Activated gamma-delta T cell treated with anti-CD3 and anti-CD28 coated beads, Interleukin-2, amount 50 U/mL, for 16 hours (primary cell): Measurements from ENCODE around the gene L3MBTL3.
"Not testable (repeated sequence)": the region's sequence is repeated elsewhere in the genome, so short reads cannot be mapped to it uniquely, and the experiment has no call there.

Source experiments
- DNase-seq: peaks from one replicate; pipeline ENCODE4 v3.0.0-alpha.2; 2020; ENCODE audit warnings: low read depth

The L3MBTL3 gene

DNA sequence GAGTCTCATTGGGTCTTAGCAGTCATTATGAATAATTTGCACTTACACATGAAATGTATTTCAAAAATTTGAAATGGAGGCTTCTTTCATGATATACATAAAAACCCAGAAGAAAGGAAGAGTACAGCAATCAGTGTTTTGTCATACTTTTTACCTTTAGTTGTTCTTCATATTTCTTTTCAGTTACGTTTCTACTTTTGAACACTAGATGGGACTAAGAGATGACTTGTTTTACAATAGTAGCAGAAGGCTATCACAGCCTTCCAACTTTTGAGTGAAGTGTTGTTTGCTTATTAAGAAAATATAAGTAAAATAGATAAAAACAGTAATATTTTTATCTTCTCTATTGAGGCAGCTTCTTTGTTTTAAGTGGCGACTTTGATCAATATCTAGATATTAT is 58.1 kb downstream of the L3MBTL3 start:
- no peak for DNase-seq

DNA sequence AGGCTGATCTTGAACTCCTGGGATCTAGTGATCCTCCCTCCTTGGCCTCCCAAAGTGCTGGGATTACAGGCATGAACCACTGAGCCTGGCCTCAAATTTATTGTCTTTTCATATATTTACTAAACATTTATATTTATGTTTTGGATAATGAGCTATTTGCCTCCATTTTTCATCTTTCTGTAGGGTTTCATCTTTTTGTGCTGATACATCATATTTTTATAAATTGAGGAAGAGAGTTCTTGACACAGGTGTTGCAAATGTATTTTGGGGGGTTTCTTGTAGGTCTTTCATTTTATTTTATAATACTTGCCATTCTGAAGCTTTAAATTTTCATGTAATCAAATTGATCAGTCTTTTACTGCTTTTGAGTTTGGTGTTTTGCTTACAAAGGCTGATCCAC is 72.4 kb downstream of the L3MBTL3 start:
- DNase-seq: no peak

DNA sequence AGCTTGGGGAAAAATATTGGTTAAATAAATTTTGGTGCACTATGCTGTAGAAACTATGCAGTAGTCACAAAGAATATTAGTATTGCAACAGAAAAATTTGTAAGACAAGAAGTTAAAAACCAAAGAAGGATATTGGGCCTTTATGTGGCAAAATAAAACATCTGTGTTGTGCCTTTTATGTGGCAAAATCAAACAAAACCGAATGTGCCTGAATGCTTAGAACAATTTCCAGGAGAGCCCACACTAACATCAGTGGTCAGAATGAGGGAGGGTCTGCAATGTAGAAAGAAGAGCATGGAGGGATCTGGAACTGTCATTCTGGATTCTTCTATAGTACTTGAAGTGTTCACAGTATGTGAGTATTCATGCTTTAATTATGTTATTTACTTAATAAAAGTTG is 75.2 kb downstream of the L3MBTL3 start:
- DNase-seq: no peak

DNA sequence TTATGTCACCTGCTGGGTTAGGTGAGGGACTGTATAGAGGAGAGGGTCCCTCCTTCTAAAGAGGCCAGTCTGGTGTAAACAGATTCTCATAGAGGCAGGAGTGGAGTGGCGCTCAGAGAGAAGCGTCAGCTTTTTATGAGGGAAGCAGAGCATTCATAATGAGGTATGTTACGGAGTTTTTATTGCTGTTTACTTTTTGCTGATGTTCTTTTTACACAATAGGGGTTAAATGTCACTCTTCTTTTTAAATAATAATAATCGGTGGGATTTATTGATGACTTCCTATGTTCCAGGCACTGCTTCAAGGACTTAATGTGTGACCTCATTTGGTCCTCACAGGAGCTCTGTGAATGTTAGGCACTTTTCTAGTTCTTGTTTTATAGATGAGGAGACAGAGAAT is 79.9 kb downstream of the L3MBTL3 start:
- no peak for DNase-seq

DNA sequence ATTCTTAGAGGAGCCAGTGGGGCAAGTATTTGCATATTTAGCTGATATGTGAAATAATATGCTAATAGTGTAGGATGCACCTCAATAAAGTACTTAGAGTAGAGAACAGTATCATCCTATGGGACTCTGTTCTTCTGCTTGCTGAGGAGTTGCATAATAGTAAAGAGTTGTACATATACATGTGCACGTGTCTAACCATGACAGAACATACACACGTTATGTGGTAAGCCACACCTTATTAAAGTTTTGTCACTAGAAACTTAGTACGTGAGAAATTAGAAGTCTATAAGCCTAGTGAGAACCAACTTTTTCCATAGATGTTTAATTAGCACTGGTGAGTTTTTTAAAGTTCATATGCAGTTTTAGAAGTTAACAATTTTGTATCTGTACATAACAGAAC is 80.7 kb downstream of the L3MBTL3 start:
- DNase-seq: no peak

DNA sequence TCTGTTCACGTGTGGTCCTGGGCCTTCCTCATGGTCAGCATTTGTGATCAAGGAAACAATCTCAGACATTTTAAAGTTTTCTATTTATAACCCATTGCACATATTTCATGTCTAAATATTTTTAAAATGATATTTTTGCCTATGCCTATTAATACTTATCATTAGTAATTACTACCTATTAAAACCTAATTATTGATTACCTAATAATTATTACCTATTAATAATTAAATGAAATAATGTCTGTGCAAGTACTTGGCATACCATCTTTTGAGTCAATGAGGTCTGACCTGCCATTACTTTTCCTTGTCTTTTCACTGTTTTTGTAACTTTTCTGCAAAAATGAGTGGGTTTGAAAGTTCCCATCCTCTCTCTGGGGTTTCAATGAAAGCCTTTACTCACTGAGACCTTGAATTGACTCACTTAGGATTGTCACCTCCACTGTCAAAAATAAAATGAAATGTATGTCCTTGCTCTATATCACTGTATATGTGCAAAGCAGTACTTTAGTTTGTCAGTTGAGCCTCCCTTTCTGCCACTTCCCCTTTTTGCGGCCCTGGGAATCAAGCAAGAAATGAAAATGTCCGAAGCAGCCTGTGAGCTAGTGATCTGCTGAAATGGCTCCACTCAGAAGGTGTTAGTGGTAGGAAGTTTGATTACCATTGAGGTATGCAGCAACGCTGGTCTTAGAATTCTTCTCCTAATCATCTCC is 87.8 kb downstream of the L3MBTL3 start:
- no peak for DNase-seq

DNA sequence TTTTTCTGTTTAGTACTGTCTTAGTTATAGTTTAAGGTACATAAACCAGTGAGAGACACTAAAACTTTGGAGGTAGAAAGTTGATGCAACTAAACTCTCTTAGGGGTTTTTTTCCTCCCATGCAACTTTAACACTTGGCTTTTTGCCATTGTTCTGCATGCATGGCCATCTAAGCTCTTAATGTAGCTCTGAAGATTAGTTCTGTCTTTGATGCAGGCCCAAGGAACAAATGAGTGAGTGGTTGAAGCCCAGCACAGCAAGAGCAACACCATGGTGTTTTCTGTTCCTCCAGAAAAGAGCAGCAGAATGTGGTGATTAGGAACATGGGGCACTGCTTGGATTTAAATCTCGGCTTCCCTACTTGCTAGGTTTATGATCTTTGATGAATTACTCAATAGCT is 89.3 kb downstream of the L3MBTL3 start:
- no peak for DNase-seq

DNA sequence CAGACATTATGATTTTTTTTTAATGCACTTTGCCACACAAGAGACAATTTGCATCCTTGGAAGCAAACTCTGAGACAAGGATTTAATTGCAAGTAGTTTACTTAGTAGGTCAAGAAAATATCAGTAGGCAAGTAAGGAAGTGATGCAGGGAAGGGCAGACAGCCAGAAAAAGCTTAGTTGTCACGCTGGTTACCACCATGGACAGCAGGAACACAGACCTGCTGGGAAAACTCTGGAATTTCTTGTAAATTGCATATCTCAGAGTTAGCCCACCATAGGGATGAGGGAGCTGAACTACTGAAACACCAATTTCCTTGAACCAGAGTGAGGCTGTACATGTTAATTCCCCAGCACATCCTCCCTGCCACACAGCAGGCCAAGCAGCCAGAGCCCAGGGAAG is 92.7 kb downstream of the L3MBTL3 start:
- DNase-seq: no peak

DNA sequence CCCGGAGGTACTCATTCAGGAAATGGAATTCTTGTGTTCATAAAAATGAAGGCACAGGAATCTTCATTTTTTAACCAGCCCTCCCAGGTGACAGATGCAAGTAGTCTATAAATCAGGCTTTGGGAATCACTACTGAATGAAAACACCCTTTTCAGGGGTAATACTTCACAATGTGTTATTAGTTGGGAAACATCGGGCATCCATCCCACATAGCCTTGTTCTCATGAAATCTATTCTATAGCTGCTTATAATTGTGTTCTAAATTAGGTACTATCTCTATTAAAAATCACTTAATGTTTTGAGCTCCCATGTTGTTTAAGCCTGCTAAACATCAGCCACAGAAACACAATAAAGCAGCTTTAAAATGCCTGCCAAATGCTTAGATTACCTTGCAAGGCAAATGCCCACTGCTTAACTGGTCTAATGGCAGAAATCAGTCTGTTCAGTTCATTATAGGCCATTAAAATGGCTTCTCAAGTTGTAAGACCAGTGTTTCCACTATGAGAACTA is 94.9 kb downstream of the L3MBTL3 start:
- DNase-seq: no peak

DNA sequence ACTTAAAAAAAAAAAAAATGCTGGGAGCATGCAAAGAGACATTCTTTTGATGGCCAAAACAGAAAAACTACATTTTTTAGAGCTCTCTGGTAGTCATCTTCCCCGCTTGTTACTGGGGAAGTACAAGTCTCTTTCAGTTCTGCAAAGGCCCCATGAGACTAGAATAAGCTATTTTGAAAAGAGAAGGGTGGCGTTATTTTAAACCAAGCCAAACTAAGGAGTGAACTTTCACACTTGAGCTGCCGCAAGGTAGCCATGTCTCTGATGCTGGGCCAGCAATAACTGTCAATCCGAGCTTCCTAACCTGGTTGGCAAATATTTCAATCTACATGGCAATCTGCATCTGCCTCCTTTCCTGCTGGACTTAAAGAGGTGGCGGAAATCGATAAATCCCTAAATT is 96.7 kb downstream of the L3MBTL3 start:
- no peak for DNase-seq

DNA sequence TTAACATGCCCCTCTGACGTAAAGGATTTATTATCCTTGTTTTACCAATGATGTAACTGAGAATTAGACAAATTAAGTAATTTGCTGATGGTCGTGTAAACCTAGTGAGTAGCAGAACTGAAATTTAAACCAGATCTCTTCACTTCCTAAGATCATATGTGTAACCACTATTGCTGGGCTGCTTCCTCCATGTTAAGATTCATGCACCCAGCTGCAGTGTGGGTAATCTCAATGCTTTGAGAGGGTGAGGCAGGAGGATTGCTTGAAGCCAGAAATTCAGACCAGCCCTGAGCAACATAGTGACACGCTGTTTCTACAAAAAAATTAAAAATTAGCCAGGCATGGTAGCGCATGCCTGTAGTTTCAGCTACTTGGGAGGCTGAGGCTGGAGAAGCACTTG is 97.9 kb downstream of the L3MBTL3 start:
- DNase-seq: no peak

DNA sequence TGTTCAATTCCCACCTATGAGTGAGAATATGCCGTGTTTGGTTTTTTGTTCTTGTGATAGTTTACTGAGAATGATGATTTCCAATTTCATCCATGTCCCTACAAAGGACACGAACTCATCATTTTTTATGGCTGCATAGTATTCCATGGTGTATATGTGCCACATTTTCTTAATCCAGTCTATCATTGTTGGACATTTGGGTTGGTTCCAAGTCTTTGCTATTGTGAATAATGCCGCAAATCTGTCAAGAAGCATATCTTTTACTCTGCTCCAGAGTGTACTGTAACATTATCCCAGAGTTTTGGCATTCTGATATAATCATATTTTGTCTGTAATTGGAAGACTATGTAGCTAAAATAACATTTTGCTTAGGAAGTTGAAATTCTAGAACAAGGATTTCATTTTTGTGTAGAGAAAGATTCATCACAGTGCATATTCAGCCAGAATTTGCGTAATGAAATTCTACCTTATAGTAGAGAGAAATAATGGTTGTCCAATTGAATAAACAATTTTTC is 98.9 kb downstream of the L3MBTL3 start:
- DNase-seq: not testable (repeated sequence)

DNA sequence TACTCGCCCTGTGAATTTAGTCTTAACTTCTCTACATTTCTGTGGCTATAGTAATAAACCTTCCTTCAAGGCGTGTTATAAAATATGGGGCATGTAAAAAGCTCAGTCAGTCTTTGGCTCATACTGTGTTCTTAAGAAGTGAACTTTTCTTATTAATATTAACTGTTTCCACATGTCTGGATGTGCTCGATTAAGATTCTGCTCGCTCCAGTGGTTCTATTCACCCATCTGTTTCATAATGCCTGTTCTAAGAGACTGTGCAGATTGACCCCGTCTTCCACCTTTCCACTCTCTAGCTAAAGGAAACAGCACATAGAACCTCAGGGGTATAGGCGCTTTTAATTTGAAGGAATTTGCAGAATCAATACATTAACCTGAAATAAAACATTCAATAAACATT is 99.9 kb downstream of the L3MBTL3 start:
- no peak for DNase-seq

DNA sequence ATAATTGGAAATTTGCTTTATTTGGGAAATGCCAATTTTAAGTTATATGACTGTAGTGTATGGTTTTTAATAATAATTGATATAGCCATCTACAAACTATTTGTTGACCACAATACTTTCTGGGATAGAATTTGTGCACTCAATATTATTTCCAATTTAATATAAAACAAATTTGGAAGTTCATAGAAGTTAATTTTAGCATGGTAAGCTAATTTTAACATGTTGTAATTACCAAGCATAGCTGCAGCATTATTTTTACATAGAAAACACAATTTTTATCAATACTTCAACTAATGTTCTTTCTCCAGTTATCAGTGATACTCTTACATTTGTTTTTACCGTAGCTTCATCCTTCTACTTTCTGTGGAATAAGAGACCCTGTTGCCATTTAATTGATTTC is 100.8 kb downstream of the L3MBTL3 start:
- DNase-seq: no peak

DNA sequence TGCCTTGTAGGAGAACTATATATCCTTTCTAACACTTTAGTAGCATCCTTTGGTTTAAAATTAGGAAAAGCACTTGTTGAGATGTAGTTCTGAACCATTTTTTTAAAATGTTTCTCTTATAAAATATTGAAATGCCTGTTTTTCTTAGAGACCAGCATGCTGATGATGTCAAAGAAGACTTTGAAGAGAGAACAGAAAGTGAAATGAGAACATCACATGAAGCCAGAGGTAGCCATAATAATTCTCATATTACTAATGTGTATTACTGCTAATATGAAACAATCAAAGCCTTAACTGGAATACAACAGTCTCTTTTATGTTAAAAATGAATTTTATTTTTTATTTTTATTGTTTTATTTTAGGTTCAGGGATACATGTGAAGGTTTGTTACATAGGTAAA is 102.3 kb downstream of the L3MBTL3 start:
- no peak for DNase-seq

DNA sequence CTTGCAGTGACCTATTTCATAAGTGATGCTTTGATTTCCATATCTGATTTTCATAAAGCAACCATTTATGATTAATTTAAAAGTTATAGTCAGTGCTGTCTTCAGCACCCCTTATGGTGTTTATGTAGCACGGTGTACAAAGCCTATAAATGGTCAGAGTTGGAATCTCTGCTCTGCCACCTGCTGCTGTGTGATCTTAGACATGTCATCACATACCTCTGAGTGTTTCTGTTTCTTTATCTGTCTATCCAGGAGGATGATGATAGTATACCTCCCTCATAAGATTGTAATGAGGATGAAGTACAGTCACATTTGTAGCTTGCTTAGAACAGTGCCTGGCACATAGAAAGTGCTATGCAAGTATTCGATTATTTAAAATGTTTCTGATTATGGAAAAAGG is 103.9 kb downstream of the L3MBTL3 start:
- no peak for DNase-seq

DNA sequence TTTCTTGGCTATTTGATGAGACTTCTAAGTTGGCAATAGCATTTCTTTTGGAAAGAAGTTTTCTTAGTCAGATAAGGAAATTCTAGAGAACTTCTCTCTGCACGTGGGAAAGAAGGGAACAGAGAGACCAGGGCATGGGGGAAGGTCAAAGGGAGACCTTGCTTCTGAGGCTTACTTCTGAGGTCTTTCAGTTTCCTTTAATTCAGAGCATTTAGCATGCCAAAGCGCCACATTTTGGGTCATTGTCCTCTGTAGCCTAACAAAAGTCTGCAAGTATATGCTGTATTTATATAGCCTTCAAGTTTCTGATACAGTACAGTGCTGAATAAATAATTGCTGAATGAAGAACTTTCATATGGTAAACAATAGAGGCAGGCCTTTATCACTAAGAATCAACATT is 108.8 kb downstream of the L3MBTL3 start:
- no peak for DNase-seq

DNA sequence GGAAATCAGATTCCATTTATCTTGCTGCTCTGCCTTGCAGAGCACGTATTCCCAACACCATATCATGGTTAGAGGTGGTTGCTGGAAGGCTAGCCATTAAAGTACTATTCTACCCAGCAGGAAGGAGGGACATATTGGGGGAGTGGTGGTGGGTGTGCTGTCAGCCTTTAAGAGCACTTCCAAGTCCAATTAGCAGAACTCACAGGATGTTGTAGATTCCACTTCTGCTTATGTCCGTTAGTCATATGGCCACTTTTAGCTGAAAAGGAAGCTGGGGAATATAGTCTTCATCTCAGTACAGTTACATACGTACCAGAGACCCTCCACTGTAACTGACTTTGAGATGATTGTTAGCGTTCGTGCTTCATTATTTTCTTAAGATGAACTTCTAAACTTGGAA is 109.9 kb downstream of the L3MBTL3 start:
- no peak for DNase-seq

DNA sequence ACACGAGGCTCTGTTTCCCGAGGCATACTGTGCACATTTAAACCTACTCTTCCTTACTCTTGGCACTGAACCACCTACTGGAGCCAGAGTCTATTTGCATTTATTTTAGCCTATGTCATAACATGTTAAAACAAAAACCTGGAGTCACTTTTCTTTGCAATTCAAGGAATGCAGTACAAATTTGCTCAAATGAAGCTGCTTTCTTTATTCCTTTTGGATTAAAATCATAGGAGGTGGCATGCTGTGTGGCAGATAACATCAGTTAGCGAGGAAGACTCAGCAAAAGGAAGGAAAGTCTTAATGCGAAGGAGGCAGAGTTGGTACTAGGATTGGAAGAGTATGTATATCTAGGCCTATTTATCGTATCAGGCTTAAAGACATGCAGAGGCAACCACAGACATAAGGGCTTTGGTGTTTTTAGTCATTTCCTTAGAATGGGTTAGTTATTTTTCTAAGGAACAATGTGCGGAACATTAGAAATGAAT is 111.4 kb downstream of the L3MBTL3 start:
- no peak for DNase-seq

DNA sequence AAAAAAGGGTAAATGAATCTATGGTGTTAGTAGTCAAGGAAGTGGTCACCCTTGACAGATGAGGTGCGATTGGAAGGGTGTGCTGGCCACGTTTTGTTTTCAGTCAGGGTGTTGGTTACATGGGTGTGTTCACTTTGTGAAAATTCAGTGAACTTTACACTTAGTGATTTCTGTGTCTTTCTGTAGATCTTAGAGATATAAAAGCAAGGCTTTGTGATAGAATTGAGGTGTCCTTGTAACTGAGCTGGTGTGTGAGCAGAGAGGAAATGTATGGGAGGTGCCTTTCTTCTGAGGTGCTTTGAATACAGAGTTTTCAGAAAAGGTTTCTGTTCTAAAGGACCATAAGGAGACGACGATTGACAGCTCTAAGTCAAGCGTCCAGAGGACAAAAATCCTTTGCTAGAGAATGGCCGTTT is 113.9 kb downstream of the L3MBTL3 start:
- peak; percentile 20 for DNase-seq

DNA sequence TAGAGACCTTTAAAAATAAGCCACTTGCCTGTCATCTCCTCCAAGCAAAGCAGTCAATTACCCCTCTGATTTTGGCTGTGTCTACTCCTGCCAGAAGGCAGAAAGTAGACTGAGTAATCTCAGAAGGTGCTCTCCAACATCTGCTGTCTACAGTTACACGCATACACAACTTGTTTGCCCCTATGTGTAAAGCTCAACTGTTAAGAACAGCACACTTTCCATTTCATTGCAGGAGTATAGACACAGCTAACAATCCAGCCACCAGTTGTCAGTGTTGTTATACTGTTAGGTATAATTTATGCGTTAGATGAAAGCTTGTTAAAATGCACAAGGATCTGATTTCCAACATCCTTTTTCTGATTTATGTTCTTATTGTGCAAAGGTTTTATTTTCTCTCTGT is 116.2 kb downstream of the L3MBTL3 start:
- DNase-seq: no peak

DNA sequence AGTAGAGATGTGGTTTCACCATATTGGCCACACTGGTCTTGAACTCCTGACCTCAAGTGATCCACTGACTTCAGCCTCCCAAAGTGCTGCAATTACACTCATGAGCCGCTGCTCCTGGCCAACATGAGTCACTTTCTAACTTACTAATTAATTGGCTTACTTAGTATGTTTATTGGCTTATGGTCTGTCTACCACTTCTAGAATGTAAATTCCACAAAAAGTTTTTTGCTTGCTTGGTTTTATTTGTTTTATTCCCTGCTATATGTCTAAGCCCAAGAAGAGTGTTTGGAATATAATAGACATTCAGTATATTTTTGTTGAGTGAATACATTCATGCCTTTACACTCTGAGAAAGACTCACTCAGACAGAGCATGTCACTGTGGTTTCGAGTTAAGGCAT is 118.4 kb downstream of the L3MBTL3 start:
- DNase-seq: no peak

DNA sequence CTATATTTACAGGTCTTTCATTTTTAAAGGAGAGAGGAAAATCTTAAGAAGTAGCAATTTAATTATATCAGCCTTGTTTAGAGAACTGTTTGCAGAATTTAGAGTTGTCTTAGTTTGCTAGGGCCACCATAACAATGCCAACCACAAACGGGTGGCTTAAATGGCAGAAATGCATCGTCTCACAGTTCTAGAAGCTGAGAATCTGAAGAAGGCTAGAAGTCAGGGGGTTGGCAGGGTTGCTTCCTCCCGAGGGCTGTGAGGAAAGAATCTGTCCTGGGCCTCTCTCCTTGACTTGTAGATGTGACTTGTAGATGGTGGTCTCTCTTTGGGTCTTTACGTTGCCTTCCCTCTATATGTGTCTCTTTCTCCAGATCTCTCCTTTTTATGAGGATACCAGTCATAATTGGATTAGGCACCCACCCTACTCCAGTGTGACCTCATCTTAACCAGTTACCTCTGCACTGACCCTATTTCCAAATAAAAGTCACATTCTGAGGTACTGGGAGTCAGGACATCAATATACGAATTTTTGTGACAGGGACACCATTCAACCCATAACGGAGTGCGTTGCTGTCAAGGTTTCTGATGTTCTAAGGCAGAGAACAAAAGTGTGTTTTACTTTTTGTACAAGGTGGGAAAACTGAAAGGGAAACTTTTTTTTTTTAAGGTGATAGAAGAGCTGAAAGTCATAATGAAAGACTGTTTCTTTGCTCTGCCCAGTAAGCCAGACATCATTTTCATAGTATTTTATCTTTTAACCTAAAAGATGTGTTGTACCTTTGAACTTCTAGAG is 119.9 kb downstream of the L3MBTL3 start:
- no peak for DNase-seq
